ENCODE measurements around the gene CYB5B. TPM values are rescaled to one million over a fixed set of nuclear protein-coding genes. Genes with fewer than 3 reads are reported as not detected.

CYB5B gene
- total and polyA plus RNA-seq, 2 experiments from 2014 or later = 27.9 to 149 TPM

- no peak overlapping the region for H3K4me3 ChIP-seq
- TF ChIP-seq CTCF (IDR thresholded peaks at IDR 0.05; ENCODE audit: low read depth, low read length) = no peak
- no peaks in the 10 kb centered on the region for H3K9me3 ChIP-seq (ENCODE audit: low read depth)
- DNase-seq (ENCODE audit: low read depth in 1 of 2, low spot score in 1 of 2) = no peak
- H3K36me3 ChIP-seq = no peaks in the 10 kb centered on the region
- H3K4me1 ChIP-seq (ENCODE audit: low read depth) = peaks cover 5% of the 10 kb centered on the region
- H3K27ac ChIP-seq = no peak overlapping the region
- H3K27me3 ChIP-seq = no peaks in the 10 kb centered on the region
Observed at GRCh38 chr16:69503244-69503643, 78.8 kb downstream of the CYB5B start.

GRCh38 chr16:69508033-69508755 is 83.8 kb downstream of the CYB5B start:
- H3K4me3 ChIP-seq = no peak overlapping the region
- no peaks in the 10 kb centered on the region for H3K27me3 ChIP-seq
- H3K36me3 ChIP-seq = no peaks in the 10 kb centered on the region
- no peak for TF ChIP-seq CTCF (IDR thresholded peaks at IDR 0.05; ENCODE audit: low read depth, low read length)
- no peaks in the 10 kb centered on the region for H3K4me1 ChIP-seq (ENCODE audit: low read depth)
- no peak overlapping the region for H3K27ac ChIP-seq
- no peaks in the 10 kb centered on the region for H3K9me3 ChIP-seq (ENCODE audit: low read depth)
- DNase-seq (ENCODE audit: low read depth in 1 of 2, low spot score in 1 of 2) = no peak

GRCh38 chr16:69509125-69509524 is 84.7 kb downstream of the CYB5B start:
- Histone ChIP-seq H3K9me3 (ENCODE audit: low read depth) (no peaks in the 10 kb centered on the region), H3K36me3 (no peaks in the 10 kb centered on the region), H3K27me3 (no peaks in the 10 kb centered on the region), H3K4me1 (ENCODE audit: low read depth) (no peaks in the 10 kb centered on the region), H3K4me3 (no peak overlapping the region), H3K27ac (no peak overlapping the region)
- TF ChIP-seq CTCF (IDR thresholded peaks at IDR 0.05; ENCODE audit: low read depth, low read length) = no peak
- DNase-seq (ENCODE audit: low read depth in 1 of 2, low spot score in 1 of 2) = no peak

- H3K27ac ChIP-seq = no peak overlapping the region
- H3K36me3 ChIP-seq = no peaks in the 10 kb centered on the region
- no peaks in the 10 kb centered on the region for H3K27me3 ChIP-seq
- DNase-seq (ENCODE audit: low read depth in 1 of 2, low spot score in 1 of 2) = no peak
- H3K4me3 ChIP-seq = no peak overlapping the region
- no peak for TF ChIP-seq CTCF (IDR thresholded peaks at IDR 0.05; ENCODE audit: low read depth, low read length)
- no peaks in the 10 kb centered on the region for H3K4me1 ChIP-seq (ENCODE audit: low read depth)
- H3K9me3 ChIP-seq (ENCODE audit: low read depth) = no peaks in the 10 kb centered on the region
Observed at GRCh38 chr16:69511651-69512050, 87.2 kb downstream of the CYB5B start.

GRCh38 chr16:69513180-69513966 is 89.0 kb downstream of the CYB5B start:
- H3K27ac ChIP-seq = no peak overlapping the region
- DNase-seq (ENCODE audit: low read depth in 1 of 2, low spot score in 1 of 2) = no peak
- no peaks in the 10 kb centered on the region for H3K4me1 ChIP-seq (ENCODE audit: low read depth)
- no peak overlapping the region for H3K4me3 ChIP-seq
- H3K36me3 ChIP-seq = no peaks in the 10 kb centered on the region
- no peaks in the 10 kb centered on the region for H3K9me3 ChIP-seq (ENCODE audit: low read depth)
- TF ChIP-seq CTCF (IDR thresholded peaks at IDR 0.05; ENCODE audit: low read depth, low read length) = no peak
- H3K27me3 ChIP-seq = no peaks in the 10 kb centered on the region

All from cardiac muscle cell (in vitro differentiated cells and primary cell).